Stimulated activated naive CD8-positive, alpha-beta T cell treated with anti-CD3 and anti-CD28 coated beads, Interleukin-15, Interleukin-2, amounts not matched to agents 100 ng/mL and 50 ng/mL, for 24 hours (primary cell): ENCODE measurements around the gene GNAT1.
"Not testable (repeated sequence)": the region's sequence is repeated elsewhere in the genome, so short reads cannot be mapped to it uniquely, and the experiment has no call there.

Experiments
- H3K27ac Mint-ChIP-seq: one replicate; pipeline ENCODE4 v1.8.0; 2021; ENCODE audit warnings: mild to moderate bottlenecking, mixed read lengths
- H3K27me3 Mint-ChIP-seq: one replicate; pipeline ENCODE4 v1.8.0; 2021; ENCODE audit warnings: mixed read lengths
- H3K36me3 Mint-ChIP-seq: one replicate; pipeline ENCODE4 v1.8.0; 2021; ENCODE audit warnings: low read depth, mixed read lengths
- H3K4me1 Mint-ChIP-seq: one replicate; pipeline ENCODE4 v1.8.0; 2021; ENCODE audit warnings: low read depth, mixed read lengths
- H3K4me3 Mint-ChIP-seq: one replicate; pipeline ENCODE4 v1.8.0; 2021; ENCODE audit warnings: mild to moderate bottlenecking, mixed read lengths
- H3K9me3 Mint-ChIP-seq: one replicate; pipeline ENCODE4 v1.8.0; 2021; ENCODE audit warnings: mixed read lengths

The GNAT1 gene

GRCh38 chr3:50211368-50211717, 19.9 kb downstream of the GNAT1 start:
- not testable (repeated sequence) for H3K27ac Mint-ChIP-seq, H3K4me3 Mint-ChIP-seq, H3K4me1 Mint-ChIP-seq

GRCh38 chr3:50211930-50212329, 20.5 kb downstream of the GNAT1 start:
- H3K36me3 Mint-ChIP-seq = no peaks in the 10 kb centered on the region
- H3K4me3 Mint-ChIP-seq = no peak overlapping the region
- no peaks in the 10 kb centered on the region for H3K9me3 Mint-ChIP-seq
- no peak overlapping the region for H3K27ac Mint-ChIP-seq
- peaks cover 5% of the 10 kb centered on the region for H3K27me3 Mint-ChIP-seq
- peaks cover 3% of the 10 kb centered on the region for H3K4me1 Mint-ChIP-seq

More at GRCh38 chr3:50211368-50211717, 19.9 kb downstream of the GNAT1 start:
- H3K27me3 Mint-ChIP-seq = peaks cover 11% of the 10 kb centered on the region
- H3K36me3 Mint-ChIP-seq, H3K9me3 Mint-ChIP-seq: not testable (repeated sequence)

GRCh38 chr3:50212502-50212901, 21.1 kb downstream of the GNAT1 start:
- Mint-ChIP-seq H3K27ac (no peak overlapping the region), H3K9me3 (no peaks in the 10 kb centered on the region)

GRCh38 chr3:50212971-50213370, 21.6 kb downstream of the GNAT1 start:
- Mint-ChIP-seq H3K36me3 (no peaks in the 10 kb centered on the region), H3K4me1 (peaks cover 3% of the 10 kb centered on the region), H3K9me3 (no peaks in the 10 kb centered on the region), H3K4me3 (no peak overlapping the region), H3K27me3 (peaks cover 4% of the 10 kb centered on the region), H3K27ac (no peak overlapping the region)

More at GRCh38 chr3:50212502-50212901, 21.1 kb downstream of the GNAT1 start:
- peaks cover 4% of the 10 kb centered on the region for H3K27me3 Mint-ChIP-seq
- no peak overlapping the region for H3K4me3 Mint-ChIP-seq
- peaks cover 3% of the 10 kb centered on the region for H3K4me1 Mint-ChIP-seq
- no peaks in the 10 kb centered on the region for H3K36me3 Mint-ChIP-seq

- no peak overlapping the region for H3K4me3 Mint-ChIP-seq
- H3K4me1 Mint-ChIP-seq = peaks cover 3% of the 10 kb centered on the region
- H3K9me3 Mint-ChIP-seq = no peaks in the 10 kb centered on the region
- no peaks in the 10 kb centered on the region for H3K36me3 Mint-ChIP-seq
- no peak overlapping the region for H3K27ac Mint-ChIP-seq
- H3K27me3 Mint-ChIP-seq = peaks cover 4% of the 10 kb centered on the region
These were observed 22.0 kb downstream of the GNAT1 start for GRCh38 chr3:50213373-50213772.

- no peaks in the 10 kb centered on the region for H3K27me3 Mint-ChIP-seq
- no peak overlapping the region for H3K4me3 Mint-ChIP-seq
- H3K36me3 Mint-ChIP-seq = no peaks in the 10 kb centered on the region
- no peak overlapping the region for H3K27ac Mint-ChIP-seq
- H3K4me1 Mint-ChIP-seq = peaks cover 3% of the 10 kb centered on the region
- no peaks in the 10 kb centered on the region for H3K9me3 Mint-ChIP-seq
These were observed 23.4 kb downstream of the GNAT1 start for GRCh38 chr3:50214824-50215223.

GRCh38 chr3:50215529-50215928, 24.1 kb downstream of the GNAT1 start:
- Mint-ChIP-seq H3K27me3 (no peaks in the 10 kb centered on the region), H3K4me1 (peaks cover 3% of the 10 kb centered on the region), H3K9me3 (no peaks in the 10 kb centered on the region), H3K36me3 (no peaks in the 10 kb centered on the region), H3K27ac (no peak overlapping the region), H3K4me3 (no peak overlapping the region)

- Mint-ChIP-seq H3K27me3 (no peaks in the 10 kb centered on the region), H3K36me3 (no peaks in the 10 kb centered on the region), H3K9me3 (no peaks in the 10 kb centered on the region), H3K4me1 (no peaks in the 10 kb centered on the region), H3K27ac (no peak overlapping the region), H3K4me3 (no peak overlapping the region)
These were observed 26.3 kb downstream of the GNAT1 start for GRCh38 chr3:50217681-50218080.

GRCh38 chr3:50218448-50218847, 27.0 kb downstream of the GNAT1 start:
- H3K27ac Mint-ChIP-seq = no peak overlapping the region
- H3K27me3 Mint-ChIP-seq = no peaks in the 10 kb centered on the region
- no peaks in the 10 kb centered on the region for H3K36me3 Mint-ChIP-seq
- H3K4me1 Mint-ChIP-seq = no peaks in the 10 kb centered on the region
- no peaks in the 10 kb centered on the region for H3K9me3 Mint-ChIP-seq
- H3K4me3 Mint-ChIP-seq = no peak overlapping the region

GRCh38 chr3:50219285-50219684, 27.9 kb downstream of the GNAT1 start:
- H3K4me1 Mint-ChIP-seq = no peaks in the 10 kb centered on the region

GRCh38 chr3:50220109-50220508, 28.7 kb downstream of the GNAT1 start:
- H3K4me1 Mint-ChIP-seq = no peaks in the 10 kb centered on the region
- H3K36me3 Mint-ChIP-seq = no peaks in the 10 kb centered on the region
- H3K4me3 Mint-ChIP-seq = no peak overlapping the region
- no peaks in the 10 kb centered on the region for H3K27me3 Mint-ChIP-seq
- no peak overlapping the region for H3K27ac Mint-ChIP-seq
- H3K9me3 Mint-ChIP-seq = no peaks in the 10 kb centered on the region

More at GRCh38 chr3:50219285-50219684, 27.9 kb downstream of the GNAT1 start:
- Mint-ChIP-seq H3K27ac (no peak overlapping the region), H3K36me3 (no peaks in the 10 kb centered on the region), H3K27me3 (no peaks in the 10 kb centered on the region), H3K4me3 (no peak overlapping the region), H3K9me3 (no peaks in the 10 kb centered on the region)

GRCh38 chr3:50221051-50221410, 29.6 kb downstream of the GNAT1 start:
- Mint-ChIP-seq H3K9me3 (no peaks in the 10 kb centered on the region), H3K4me3 (no peak overlapping the region), H3K4me1 (peaks cover 7% of the 10 kb centered on the region), H3K27me3 (peaks cover 3% of the 10 kb centered on the region), H3K36me3 (no peaks in the 10 kb centered on the region), H3K27ac (no peak overlapping the region)

GRCh38 chr3:50221411-50222168, 30.2 kb downstream of the GNAT1 start:
- H3K36me3 Mint-ChIP-seq = no peaks in the 10 kb centered on the region
- H3K27me3 Mint-ChIP-seq = peaks cover 3% of the 10 kb centered on the region
- H3K27ac Mint-ChIP-seq = no peak overlapping the region
- peaks cover 11% of the 10 kb centered on the region for H3K4me1 Mint-ChIP-seq
- no peaks in the 10 kb centered on the region for H3K9me3 Mint-ChIP-seq
- no peak overlapping the region for H3K4me3 Mint-ChIP-seq

- no peak overlapping the region for H3K4me3 Mint-ChIP-seq
- no peaks in the 10 kb centered on the region for H3K9me3 Mint-ChIP-seq
- H3K36me3 Mint-ChIP-seq = no peaks in the 10 kb centered on the region
- peaks cover 16% of the 10 kb centered on the region for H3K4me1 Mint-ChIP-seq
- peaks cover 3% of the 10 kb centered on the region for H3K27me3 Mint-ChIP-seq
- no peak overlapping the region for H3K27ac Mint-ChIP-seq
These were observed 30.7 kb downstream of the GNAT1 start for GRCh38 chr3:50222169-50222528.

- Mint-ChIP-seq H3K27me3 (peaks cover 3% of the 10 kb centered on the region), H3K4me1 (peaks cover 34% of the 10 kb centered on the region), H3K9me3 (no peaks in the 10 kb centered on the region), H3K27ac (no peak overlapping the region), H3K4me3 (no peak overlapping the region), H3K36me3 (no peaks in the 10 kb centered on the region)
These were observed 33.2 kb downstream of the GNAT1 start for GRCh38 chr3:50224639-50225038.

GRCh38 chr3:50226888-50227389, 35.5 kb downstream of the GNAT1 start:
- Mint-ChIP-seq H3K27ac (peak overlapping the region; percentile 79), H3K27me3 (peaks cover 3% of the 10 kb centered on the region), H3K36me3 (no peaks in the 10 kb centered on the region), H3K9me3 (no peaks in the 10 kb centered on the region), H3K4me3 (peak overlapping the region; percentile 94), H3K4me1 (peaks cover 40% of the 10 kb centered on the region)
